RWPE2 (cell line): ENCODE data around the gene PCDH1.
"Not testable (repeated sequence)": the region's sequence is repeated elsewhere in the genome, so short reads cannot be mapped to it uniquely, and the experiment has no call there.

Experiments
- ATAC-seq: fragments of 200-7000 bp; cut with Tn5 transposase; 3 replicates; pipeline ENCODE4 v1.9.1; 2021; ENCODE audit warnings: low read depth
- DNase-seq: peaks from one replicate; pipeline ENCODE4 v3.0.0-alpha.2; 2020; ENCODE audit warnings: low spot score
- H3K27ac ChIP-seq: fragments of 450-650 bp; 2 replicates; pipeline ENCODE4 v1.5.1; 2017; ENCODE audit warnings: mild to moderate bottlenecking; ENCODE audit not compliant: poor library complexity, severe bottlenecking
- H3K27me3 ChIP-seq: fragments of 250-450 bp; sonication (Bioruptor Pico); 2 replicates; pipeline ENCODE4 v1.5.1; 2021; ENCODE audit warnings: mild to moderate bottlenecking, moderate library complexity; ENCODE audit not compliant: insufficient read depth, poor library complexity, severe bottlenecking
- H3K36me3 ChIP-seq: fragments of 250-450 bp; sonication (Bioruptor Pico); 2 replicates; pipeline ENCODE4 v1.5.1; 2020; ENCODE audit warnings: low read depth, mild to moderate bottlenecking, moderate library complexity
- H3K4me1 ChIP-seq: fragments of 250-450 bp; sonication (Bioruptor Pico); 2 replicates; pipeline ENCODE4 v1.5.1; 2021; ENCODE audit warnings: mild to moderate bottlenecking, moderate library complexity; ENCODE audit not compliant: insufficient read depth, poor library complexity, severe bottlenecking
- H3K4me3 ChIP-seq: fragments of 250-450 bp; sonication (Bioruptor Pico); 2 replicates; pipeline ENCODE4 v1.5.1; 2021; ENCODE audit warnings: mild to moderate bottlenecking, moderate library complexity; ENCODE audit not compliant: severe bottlenecking
- H3K9me3 ChIP-seq: fragments of 250-450 bp; sonication (Bioruptor Pico); 2 replicates; pipeline ENCODE4 v1.5.1; 2021; ENCODE audit warnings: mild to moderate bottlenecking, moderate library complexity; ENCODE audit not compliant: severe bottlenecking
- CTCF ChIP-seq: fragments of 450-650 bp; IDR thresholded peaks from one replicate; pipeline ENCODE4 v1.5.1; 2017; ENCODE audit warnings: mild to moderate bottlenecking, moderate library complexity; ENCODE audit not compliant: poor library complexity, severe bottlenecking

PCDH1 gene

GRCh38 chr5:141878186-141878710 lies at the start of gene PCDH1:
TSS of gene PCDH1 (minus strand) at chr5:141878410. CDS start at chr5:141878262, 148 bp downstream.
- H3K27ac ChIP-seq, result peak within 1 kb of the TSS; percentile 44
- no peak for TF ChIP-seq CTCF
- H3K9me3 ChIP-seq, result no peaks in the 10 kb centered on the region
- DNase-seq (no peak), ATAC-seq (peak; percentile 35)
- H3K27me3 ChIP-seq, result peaks cover 9% of the 10 kb centered on the region
- H3K4me3 ChIP-seq, result peak within 1 kb of the TSS; percentile 75
- H3K36me3 ChIP-seq, result no peaks in the 10 kb centered on the region
- no peaks in the 10 kb centered on the region for H3K4me1 ChIP-seq

- no peak for TF ChIP-seq CTCF
- H3K27me3 ChIP-seq, result no peaks in the 10 kb centered on the region
- no peaks in the 10 kb centered on the region for H3K9me3 ChIP-seq
- no peak overlapping the region for H3K4me3 ChIP-seq
- DNase-seq (no peak), ATAC-seq (no peak)
- peaks cover 71% of the 10 kb centered on the region for H3K36me3 ChIP-seq
- H3K4me1 ChIP-seq, result no peaks in the 10 kb centered on the region
- no peak overlapping the region for H3K27ac ChIP-seq
Observed at GRCh38 chr5:141926434-141926833, 48.2 kb upstream of the PCDH1 start.

GRCh38 chr5:141923448-141924313 lies 45.5 kb upstream of the PCDH1 start, which contains the start of gene DELE1:
TSS of gene DELE1 (plus strand) at chr5:141923871. CDS start at chr5:141923942, 71 bp downstream.
- H3K27ac ChIP-seq, result peak within 1 kb of the TSS; percentile 65

GRCh38 chr5:141922827-141923447 lies 44.7 kb upstream of the PCDH1 start:
- H3K4me1 ChIP-seq, H3K9me3 ChIP-seq, H3K27me3 ChIP-seq, DNase-seq: not testable (repeated sequence)
- peak; percentile 3; the same call in 2 of the 3 replicates for ATAC-seq
- Histone ChIP-seq H3K27ac (peak overlapping the region; percentile 65), H3K4me3 (peak overlapping the region; percentile 89), H3K36me3 (peaks cover 38% of the 10 kb centered on the region)

More at GRCh38 chr5:141923448-141924313, 45.5 kb upstream of the PCDH1 start, which contains the start of gene DELE1:
- no peaks in the 10 kb centered on the region for H3K9me3 ChIP-seq
- no peaks in the 10 kb centered on the region for H3K27me3 ChIP-seq
- DNase-seq (peak; percentile 96), ATAC-seq (peak; percentile 96)
- H3K4me1 ChIP-seq, result no peaks in the 10 kb centered on the region
- no peak for TF ChIP-seq CTCF
- peak within 1 kb of the TSS; percentile 89 for H3K4me3 ChIP-seq
- peaks cover 45% of the 10 kb centered on the region for H3K36me3 ChIP-seq

- no peak for TF ChIP-seq CTCF
Observed at GRCh38 chr5:141920771-141921170, 42.6 kb upstream of the PCDH1 start.

More at GRCh38 chr5:141920771-141921170, 42.6 kb upstream of the PCDH1 start:
- Histone ChIP-seq H3K27me3 (no peaks in the 10 kb centered on the region), H3K9me3 (no peaks in the 10 kb centered on the region), H3K4me3 (no peak overlapping the region), H3K36me3 (peaks cover 16% of the 10 kb centered on the region), H3K27ac (no peak overlapping the region), H3K4me1 (no peaks in the 10 kb centered on the region)
- DNase-seq, result no peak
- no peak for ATAC-seq
